Fibroblast of skin of right quadriceps (primary cell): ENCODE results near the gene PTPRN2.

ENCODE experiments used
- DNase-seq: peaks from one replicate; pipeline ENCODE4 v3.0.0-alpha.2; 2013

The PTPRN2 gene

DNA sequence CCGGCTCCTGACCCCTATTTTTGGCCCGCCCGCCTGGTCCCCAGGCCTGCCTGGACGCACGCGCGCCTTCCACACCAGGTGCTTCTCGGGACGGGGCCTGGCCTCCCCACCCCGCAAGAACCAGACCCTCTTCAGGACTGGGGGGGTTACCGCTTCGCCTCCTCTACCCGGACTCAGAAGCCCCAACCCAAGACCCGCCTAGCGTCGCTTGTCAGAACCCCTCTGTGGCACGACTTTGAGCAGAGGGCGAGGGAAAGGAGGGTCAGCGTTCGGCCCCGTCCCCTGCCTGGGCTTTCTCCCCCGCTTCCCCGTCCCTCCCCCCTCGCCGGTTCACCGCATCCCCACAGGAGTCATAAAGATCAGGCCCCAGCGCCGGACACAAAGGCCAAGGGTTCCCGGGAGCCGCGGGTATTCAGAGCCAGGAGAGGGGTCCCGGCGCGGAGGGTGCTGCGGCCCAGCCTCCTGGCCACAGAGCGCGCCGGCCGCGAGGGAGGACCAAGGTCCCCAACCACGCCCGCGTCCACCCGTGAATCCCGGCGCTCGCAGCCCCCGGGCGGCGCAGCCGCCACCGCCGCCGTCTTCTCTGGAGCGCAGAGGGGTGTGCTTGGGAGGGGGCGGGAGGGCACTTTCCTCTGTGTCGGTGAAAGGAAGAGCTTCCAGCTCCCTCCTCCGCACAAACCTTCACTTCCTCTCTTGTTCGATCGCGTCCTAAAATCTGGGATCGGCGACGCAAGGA is 898.9 kb downstream of the PTPRN2 start:
- DNase-seq, result no peak

DNA sequence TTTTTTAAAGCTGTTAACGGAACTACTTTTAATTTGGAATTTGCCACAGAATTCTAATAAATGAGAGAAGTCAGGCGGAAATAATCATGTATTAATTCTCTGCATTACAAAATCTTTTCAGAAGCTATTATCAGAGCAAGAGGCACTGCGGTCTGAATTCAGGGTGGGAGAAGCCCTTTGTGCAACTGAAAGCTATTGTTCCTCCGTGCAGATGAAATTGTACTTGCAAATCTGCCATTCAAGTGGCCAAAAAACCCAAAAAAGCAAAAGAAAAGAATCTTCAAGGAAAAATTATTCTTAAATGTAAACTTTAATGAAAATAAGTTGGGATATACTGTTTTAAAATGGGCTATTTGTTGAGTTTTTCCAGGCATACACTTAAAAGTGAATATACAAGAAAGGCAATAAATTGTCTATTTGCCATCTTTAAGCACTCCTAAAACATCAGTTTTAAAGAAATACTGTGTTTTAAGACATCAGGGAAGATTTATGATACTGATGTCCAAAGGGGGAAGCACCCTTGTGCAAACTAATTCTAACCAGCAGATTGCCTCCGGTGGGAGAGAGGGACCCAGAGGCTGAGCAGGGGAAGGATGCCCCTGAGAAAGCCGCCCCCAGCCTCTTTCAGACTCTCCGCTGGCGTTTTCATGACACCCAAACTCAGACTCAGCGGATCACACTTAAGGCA is 899.6 kb downstream of the PTPRN2 start:
- DNase-seq, result no peak

DNA sequence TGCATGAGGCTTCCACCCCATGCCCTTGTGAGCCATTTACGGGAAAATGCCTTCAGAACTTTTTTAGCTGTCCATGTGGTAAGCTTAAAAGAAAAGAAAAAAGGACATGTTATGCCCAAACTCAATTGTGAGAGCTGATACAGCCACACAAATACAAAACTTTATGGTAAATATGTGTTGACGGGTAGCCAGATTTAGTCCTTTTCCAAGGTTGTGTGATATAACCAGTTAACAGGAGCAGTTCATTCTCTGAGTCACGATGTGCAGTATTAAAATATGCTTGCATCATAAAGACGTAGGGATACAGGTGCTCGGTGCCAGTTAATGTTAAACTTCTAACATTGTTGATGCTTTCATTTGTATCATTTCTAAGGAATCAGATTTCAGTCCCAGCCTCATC is 900.5 kb downstream of the PTPRN2 start:
- DNase-seq, result no peak

DNA sequence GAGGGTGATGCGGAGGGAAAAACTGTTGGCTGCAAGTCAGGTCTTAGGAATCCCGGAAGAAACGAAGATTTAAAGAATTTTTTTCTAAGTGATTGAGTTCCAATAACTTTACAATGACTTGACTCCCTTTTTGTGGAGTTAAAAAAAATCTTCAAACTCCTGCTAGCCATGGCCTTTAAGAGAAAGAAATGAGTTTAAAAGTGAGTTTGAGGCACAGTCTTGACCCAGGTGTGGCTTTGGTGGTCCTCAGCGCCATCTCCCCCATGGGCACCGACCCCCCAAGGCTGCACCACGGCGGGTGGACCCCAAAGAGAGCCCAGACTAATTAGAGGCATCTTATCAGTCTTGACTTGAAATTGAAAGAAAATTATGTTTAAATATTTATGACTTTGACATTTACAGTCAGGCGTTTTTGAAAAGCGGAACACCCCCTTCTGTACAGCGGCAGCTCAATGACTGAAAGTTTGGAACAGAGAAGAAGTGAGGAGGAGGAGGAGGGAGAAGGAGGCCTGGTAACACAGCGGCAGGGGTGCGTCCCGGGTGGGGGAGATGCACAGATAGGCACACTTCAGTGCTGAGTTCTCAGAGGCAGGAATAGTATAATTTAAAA is 901.2 kb downstream of the PTPRN2 start:
- DNase-seq, result no peak

DNA sequence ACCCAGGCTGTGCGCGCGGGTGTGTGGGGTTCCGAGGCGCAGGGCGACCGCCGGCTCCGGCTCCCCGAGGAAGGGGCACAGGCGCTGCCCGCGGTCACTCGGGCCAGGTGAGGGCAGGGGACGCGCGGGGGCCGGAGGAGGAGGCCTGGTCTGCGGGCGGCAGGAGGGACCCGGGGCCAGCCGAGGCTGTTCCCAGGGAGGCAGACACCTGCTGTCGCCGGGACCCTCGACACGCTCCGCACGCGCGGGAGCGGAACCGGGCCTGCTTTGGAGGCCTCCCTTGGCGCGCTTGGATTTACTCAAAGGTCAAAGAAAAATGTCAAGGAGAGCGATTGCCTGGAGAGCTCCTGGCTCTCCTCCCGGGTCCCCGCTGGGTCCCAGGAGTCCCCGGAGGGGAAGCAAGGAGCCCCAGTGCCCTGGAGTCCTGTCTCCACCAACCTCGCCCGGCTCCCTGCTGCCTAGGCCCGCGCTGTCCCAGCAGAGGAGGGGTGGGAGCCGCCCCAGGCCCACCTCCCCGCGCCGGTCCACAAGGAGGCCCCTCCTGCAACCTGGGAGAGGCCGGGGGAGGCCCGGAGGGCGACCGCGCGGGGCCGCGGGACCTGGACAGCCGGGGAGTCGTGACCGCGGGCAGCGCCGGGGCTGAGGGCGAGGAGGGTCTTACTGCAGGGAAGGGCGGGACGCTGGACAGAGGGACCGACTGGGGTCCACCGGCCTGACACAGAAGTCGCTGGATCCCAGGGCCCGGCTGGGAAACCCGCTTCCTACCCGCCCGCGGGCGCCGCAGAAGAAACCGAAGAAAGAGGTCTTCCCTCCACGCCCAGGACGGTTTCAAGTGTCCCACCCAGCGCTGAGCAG is 902.0 kb downstream of the PTPRN2 start:
- no peak for DNase-seq

DNA sequence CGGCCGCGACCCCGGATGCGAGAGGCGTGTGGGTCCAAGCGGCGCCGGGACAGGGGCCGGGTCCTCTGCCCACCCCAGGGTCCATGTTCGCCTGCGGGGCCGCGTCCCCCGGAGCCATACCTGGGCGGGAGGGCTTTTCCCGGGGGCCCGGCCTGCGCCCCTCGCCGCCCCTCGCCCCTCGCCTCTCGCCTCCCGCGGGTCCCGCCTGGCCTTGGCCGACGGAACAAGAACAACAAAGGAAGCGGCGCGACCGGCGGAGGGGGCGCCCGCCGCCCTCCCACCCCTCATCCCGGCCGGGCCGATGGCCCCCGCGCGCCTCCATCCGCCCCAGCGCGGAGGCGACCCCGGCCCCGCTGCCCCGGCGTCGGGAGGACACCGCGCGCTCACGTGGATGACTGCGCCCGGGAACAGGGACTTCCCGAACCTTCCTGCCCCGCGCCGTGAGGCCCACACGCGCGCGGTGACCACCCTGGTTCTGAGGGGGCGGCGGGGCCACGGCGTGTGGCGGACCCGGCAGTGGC is 902.7 kb downstream of the PTPRN2 start:
- DNase-seq, result no peak

DNA sequence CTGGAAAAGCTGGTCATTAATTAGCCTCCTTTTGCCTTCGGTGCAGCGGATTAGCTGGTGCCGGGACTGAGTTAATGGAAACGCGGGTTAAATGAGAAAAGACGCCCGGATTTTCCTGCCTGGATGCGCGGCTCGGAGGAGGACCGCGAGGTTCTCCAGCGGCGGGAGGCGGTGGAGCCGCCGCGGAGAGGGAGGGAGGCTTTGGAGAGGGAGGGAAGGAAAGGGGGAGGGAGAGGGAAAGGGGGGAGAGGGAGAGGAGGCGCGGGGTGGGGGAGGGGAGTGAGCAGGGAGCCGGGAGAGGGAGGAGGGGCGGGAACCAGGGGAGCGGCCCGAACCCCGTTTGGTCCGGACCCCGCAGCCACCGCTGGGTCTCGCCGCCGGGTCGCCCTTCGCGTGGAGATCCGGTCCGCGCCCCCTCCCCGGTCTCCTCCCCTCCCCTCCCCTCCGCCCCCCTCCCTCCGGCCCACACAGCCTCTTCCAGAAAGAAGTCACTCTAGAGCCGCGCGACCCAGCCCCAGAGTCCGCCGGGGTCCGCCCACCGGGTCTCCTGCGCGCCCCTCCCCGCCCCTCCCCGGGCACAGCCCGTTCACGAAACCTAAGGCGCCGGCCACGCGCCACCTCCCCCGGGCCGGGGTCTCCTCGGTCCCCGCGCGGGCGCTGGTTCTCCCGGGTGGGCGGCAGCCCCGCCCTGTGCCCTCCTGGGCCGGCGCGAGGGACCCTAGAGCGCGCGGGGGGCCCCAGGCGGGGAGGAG is 903.3 kb downstream of the PTPRN2 start:
- DNase-seq, result no peak

DNA sequence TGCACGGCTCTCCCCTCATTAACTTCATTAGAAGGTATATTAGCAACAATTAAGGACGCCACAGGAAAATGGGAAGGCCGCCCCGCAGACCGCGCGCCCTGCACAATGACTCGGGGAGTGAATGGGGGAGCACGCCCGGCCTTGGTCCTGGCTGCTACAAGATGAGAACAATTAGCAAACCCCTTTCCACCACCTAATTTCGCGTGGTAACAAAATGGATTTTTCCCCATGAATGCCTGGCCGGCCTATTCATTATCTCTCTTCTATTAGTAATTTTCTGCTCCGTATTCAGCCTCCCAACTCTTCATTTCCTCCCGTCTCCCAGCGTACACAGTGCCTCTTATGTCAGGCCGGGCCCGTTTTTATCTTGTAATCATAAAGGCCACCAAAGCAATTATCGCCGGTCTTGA is 903.9 kb downstream of the PTPRN2 start:
- DNase-seq, result no peak

DNA sequence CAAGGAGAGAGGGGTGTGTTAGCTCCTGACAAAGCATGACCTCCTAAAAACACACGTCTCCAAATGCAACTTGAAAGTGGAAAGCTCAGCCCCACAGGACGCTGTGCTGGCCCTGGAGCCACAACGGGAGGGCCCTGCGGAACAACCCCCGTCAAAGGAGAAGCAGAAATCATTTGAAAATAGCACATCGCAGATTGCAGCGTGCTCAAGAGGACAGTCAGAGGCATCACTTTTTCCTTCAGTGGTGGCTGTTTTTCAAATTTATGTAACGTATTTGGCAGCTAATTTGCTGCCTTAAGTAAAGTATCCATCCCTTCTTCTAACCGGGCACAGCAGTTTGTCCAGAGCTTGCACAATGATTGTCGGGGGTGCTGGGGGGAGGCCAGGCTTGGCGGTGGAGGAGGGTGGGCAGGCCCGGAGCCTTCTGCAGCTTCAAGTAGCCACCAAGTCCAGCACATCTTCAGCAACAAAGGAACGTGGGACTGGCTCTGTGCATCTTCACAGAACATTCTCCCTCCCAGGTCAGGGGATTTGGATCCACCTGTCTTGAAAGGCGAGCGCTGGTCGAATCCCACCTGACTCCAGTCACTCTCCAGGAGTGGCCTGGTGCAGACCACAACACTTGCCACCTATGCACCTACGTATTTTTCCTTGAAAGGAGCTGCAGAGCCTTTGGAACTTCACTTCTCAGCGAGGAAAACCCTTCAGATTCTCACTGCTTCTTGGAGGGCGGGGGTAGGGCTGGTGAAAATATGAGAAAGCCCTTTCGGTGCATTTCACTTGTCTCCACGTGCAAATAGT is 904.5 kb downstream of the PTPRN2 start:
- DNase-seq, result no peak

DNA sequence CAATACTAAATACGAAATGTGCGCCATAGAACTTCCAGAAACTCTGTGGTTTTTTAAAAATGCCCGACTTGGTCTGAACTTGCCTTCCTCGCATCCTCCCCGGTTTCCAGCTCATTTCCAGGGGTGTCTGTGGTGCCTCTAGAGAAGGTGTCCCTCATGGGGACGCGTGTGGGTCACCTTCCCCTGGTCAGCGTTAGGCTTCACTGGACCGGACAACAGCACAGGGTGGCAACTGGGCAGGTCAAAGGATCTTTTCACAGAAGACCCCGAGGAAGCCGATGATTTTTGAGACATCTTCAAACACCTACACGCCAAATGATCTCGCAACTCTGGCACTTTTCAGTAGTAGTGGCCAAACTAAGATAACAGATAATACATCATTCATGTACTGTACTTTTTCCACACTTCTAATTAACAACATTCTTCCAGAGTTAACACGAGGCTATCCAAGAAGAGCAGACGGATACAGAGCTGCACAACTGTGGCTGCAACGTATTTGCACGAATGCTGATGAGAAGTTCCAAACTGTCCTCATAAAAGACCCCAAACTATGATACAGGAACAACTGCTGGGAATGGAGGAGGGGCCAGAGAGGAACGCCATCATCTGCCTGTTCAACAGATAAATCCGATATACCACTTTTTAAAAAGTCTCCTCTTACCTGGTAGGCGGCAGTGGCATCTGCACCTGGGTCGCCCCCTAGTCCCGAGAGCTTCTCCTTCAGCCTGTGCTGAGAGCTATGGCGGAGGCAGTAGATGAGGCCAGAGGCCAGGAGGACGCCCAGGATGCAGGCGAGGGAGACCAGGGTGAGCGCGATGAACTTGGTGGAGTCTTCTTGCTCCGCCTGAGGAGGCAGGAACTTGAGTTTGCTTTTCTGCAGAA is 905.3 kb downstream of the PTPRN2 start:
- no peak for DNase-seq

DNA sequence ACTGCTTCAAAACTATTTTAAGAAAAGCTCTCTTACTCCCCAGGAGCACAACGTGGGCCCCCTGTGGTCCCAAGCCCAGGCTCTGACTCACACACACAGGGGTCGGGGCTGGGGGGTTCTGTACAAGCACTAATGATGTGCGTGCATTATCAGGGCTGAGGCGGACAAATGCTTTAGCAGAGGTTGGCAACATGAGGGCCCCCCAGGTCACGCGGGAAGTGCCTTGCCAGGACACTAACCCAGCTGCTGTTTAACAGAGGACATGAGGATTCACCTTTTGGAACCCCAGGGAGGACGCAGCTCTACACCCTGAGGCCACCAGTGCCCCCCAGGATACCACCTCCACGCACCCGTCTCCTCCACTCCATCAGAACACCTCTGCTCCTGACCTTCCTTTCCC is 908.0 kb downstream of the PTPRN2 start:
- no peak for DNase-seq

DNA sequence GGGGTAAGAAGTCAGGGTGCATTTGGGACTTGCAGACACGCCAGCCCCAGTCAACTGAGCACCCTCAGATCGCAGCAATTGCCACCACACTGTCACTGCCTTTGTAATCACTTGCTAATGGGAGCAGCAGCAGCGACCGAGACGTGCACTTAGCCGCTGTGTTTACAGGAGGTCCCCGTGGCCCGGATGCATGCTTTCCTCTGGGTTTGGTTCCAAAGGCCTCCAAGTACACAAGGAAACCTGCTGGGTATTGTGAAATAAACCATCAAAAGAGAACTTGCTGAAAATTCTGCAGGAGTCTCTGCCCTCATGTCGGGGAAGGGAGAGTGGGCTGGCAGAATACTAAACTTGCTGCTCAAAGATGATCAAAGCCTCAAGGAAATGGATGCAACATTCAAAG is 909.1 kb downstream of the PTPRN2 start:
- no peak for DNase-seq

DNA sequence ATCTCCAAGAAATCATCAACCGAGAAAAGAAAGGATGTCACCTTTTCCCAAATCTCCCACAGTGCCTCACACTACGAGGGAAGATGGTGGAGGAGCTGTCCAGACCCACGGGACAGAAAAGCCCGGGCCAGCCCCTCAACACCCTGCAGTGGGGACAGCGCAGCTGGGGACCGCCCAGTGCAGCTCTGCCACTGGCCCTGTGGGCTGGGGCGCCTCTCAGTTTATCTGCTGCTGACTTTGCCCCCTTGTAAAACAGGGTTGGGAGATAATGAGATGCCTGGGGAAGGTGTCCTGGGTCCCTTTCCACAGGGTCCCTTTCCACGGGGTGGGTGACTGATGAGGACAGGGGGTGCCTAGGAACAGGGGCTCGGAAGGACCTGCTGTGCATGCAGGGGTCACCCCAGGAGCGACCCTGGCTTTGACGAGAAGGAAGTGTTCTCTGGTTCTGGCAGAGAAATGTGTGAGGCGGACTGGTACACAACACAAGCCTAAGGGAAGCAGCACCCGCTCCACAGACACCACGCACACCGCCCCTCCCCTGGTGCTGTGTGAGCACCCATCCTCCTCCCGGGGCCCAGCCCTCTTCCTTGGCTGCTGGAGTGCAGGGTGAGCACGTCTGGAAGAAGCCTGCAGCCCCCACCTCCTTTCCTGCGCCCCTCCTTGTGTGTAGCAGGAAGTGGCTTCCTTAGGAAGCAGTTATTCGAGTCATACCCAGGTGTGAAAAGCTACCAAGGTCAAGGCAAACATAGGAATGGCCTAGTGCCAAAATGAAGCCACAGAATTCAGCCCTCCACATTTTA is 911.0 kb downstream of the PTPRN2 start:
- no peak for DNase-seq

DNA sequence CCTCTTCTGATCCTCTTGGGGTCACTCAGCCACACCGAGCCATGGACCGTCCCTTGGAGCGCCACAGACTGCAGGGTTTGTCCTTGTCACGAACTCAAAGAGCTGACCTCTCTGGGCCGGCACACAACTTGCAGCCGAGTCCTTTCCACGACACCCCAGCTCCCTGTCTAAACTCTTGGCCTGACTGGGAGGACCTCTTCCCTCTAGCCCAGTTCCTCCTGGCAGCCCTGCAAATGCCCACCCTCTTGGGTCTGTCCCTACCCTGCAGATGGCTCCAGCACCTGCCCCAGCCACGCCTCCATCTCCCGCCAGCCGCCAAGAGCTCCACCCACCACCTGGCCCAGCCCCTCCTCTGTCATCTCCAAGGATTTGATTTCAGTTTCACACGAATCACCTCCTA is 911.6 kb downstream of the PTPRN2 start:
- DNase-seq, result no peak

DNA sequence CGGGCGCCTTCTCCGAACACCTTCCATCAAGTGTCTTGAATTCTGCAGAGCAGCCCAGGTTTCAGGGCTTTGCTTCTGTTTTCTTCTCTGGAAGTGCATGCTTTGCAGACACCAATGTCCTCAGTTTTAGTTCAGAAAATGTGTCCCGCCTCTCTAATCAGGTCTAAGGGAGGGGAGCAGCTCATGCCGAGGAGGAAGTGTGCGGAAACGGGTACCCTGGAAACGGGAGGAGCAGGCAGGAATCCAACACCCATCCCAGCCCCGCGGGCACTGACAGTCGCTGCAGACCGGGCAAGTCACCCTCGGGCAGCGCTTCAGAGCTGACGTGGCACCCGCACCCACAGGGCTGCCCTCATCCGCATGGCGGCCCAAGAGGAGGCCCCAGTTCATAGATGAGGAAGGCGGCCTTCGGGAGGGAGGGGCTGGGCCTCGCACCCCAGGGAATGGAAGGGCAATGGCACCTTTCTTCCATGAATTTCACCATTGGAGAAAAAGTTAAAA is 912.1 kb downstream of the PTPRN2 start:
- DNase-seq, result no peak

DNA sequence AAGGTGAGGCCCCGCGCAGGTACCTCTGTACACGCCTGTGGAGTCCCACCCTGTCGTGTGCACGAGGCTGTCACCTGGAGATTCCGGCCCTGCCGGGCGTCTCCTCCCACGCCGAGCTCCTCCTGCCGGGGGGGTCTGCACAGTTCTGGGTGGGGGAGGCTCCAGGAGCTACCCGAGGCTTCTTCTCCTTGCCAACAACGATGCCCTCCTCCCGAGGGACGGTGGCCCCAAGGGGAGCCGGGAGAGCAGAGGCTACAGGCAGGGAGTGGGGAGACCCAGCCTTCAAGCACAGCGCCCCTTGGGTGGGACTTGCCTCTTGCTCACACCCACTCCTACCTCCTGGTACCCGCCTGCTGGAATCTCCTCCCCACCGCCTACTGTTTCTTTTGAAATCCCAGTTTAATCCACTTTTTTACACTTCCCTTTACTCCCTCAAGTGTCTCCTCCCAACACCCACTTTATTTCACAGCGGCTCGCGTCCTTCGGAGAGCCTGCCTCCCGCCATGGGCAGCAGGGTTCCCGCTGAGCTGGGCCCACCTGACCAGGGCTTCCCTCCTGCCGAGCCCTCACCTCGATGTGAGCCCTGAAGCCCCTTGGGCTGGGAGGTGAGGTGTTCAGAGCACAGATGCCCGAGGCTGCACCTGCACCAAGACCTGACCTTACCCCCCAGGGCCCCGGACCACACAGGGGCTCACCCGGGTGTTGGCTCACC is 912.8 kb downstream of the PTPRN2 start:
- DNase-seq, result no peak

DNA sequence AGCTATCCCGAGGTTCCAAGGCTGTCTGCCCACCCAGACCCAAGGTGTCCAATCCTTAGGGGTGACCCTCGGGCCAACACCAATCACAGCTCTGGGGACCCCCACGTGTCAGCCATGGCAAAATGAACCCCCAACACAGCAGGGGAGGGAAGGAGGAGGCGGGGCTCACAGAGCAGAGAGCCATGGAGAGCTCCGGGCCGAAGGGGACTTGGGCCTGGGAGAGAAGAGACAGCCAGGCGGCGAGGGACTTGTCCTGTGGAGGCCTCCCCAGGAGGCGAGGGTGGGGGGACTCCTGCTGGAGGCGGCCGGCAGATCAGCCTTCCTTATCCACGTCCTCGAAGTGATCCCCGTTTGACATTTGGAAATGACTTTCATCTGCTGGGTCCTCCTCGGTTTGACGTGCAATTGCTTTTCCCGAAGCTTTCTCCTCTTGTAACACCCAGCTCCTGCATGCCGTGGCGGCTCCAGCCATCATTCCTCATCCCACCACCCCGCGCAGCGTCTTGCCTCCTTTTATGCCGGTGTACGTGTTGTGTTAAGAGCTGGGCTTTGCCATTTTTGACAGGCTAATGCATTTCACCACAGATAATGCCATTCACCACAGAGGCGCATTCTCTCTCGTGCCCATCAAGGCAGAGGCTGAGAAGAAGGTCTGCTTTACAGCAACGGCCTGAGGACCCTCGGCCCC is 913.5 kb downstream of the PTPRN2 start:
- no peak for DNase-seq

DNA sequence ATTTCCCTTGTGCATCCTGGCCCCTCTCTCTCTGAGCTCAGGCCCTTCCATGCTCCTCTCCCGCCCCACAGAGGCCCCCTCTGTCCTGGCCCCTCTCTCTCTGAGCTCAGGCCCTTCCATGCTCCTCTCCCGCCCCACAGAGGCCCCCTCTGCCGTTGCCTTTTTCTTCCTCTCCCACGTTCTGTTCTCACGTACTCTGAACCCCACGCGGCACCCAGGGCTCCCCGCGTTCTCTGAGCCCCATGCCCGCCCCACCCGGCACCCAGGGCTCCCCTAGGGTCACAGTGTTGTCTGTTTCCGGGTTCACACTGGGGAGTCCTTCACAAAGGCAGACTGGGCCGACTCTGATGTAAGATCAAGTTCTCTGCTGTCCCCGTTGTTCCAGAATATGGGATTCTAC is 914.0 kb downstream of the PTPRN2 start:
- DNase-seq, result no peak
